Small intestine (tissue), 7 donors: ENCODE measurements around the gene PRKAR2B. TPM values are rescaled to one million over a fixed set of nuclear protein-coding genes. Genes with fewer than 3 reads are reported as not detected.

Experiments used
- DNase-seq, 2 donors: peaks; one replicate each; pipeline versions ENCODE4 v3.0.0 to v3.0.0-alpha.2; 2013
- FAIRE-seq: peaks from 2 replicates; lab custom pipeline; 2012; peaks lifted over from hg19 to GRCh38; lab: Jason Lieb, UNC
- H3K27ac ChIP-seq, 3 donors: one replicate each; pipeline ENCODE4 v1.5.1; 2013; ENCODE audit warnings: low read length in 2 of 3, mild to moderate bottlenecking in 2 of 3, control low read depth in 1 of 3, inconsistent platforms in 1 of 3, low read depth in 1 of 3, moderate library complexity in 1 of 3
- H3K27me3 ChIP-seq, 3 donors: one replicate each; pipeline ENCODE4 v1.6.1; 2013; ENCODE audit warnings: low read length in 3 of 3, inconsistent platforms in 1 of 3; ENCODE audit not compliant: control insufficient read depth in 3 of 3, insufficient read depth in 3 of 3
- H3K36me3 ChIP-seq, 3 donors: one replicate each; pipeline ENCODE4 v1.6.1; 2013; ENCODE audit warnings: low read length in 3 of 3, inconsistent platforms in 1 of 3, low read depth in 1 of 3, mild to moderate bottlenecking in 1 of 3, moderate library complexity in 1 of 3; ENCODE audit not compliant: control insufficient read depth in 3 of 3, insufficient read depth in 2 of 3
- H3K4me1 ChIP-seq, 3 donors: one replicate each; pipeline ENCODE4 v1.6.1; 2013; ENCODE audit warnings: low read length in 2 of 3, inconsistent platforms in 1 of 3, low read depth in 1 of 3, mild to moderate bottlenecking in 1 of 3, moderate library complexity in 1 of 3; ENCODE audit not compliant: control insufficient read depth in 3 of 3, insufficient read depth in 2 of 3
- H3K4me3 ChIP-seq, 3 donors: one replicate each; pipeline ENCODE4 v1.5.1; 2013; ENCODE audit warnings: low read length in 3 of 3, control low read depth in 1 of 3, inconsistent platforms in 1 of 3, low read depth in 1 of 3, mild to moderate bottlenecking in 1 of 3, moderate library complexity in 1 of 3
- H3K9me3 ChIP-seq, 2 donors: one replicate each; pipeline ENCODE4 v1.6.1; 2013; ENCODE audit warnings: low read depth in 1 of 2, low read length in 1 of 2; ENCODE audit not compliant: control insufficient read depth in 2 of 2, insufficient read depth in 1 of 2
- WGBS, 3 donors: extraction: QIAGEN DNeasy Blood & Tissue Kit; methylation state at CpG; one replicate each; pipeline ENCODE4 v1.1.7; 2013; 5-methylcytosine and 5-hydroxymethylcytosine counted together
- polyA plus RNA-seq, 4 donors: library from polyadenylated mRNA; stranded (reverse) in 3 of 4; unstranded in 1 of 4; fragments of 200-250 nt in 3 of 4; fragments of 120-200 nt in 1 of 4; gene quantifications; one replicate each; pipeline versions ENCODE4 v1.2.1 to v1.2.3, GENCODE V29; 2013
- donor health status: healthy with polysubstance abuse.
- donor health status: control.
- donor health status: control.
- donor health status: Bipolar disorder and iron deficiency.
- donor health status: healthy.

Gene PRKAR2B
- polyA plus RNA-seq, 4 donors = 0.89 to 12.9 (median 7.2) TPM

DNA sequence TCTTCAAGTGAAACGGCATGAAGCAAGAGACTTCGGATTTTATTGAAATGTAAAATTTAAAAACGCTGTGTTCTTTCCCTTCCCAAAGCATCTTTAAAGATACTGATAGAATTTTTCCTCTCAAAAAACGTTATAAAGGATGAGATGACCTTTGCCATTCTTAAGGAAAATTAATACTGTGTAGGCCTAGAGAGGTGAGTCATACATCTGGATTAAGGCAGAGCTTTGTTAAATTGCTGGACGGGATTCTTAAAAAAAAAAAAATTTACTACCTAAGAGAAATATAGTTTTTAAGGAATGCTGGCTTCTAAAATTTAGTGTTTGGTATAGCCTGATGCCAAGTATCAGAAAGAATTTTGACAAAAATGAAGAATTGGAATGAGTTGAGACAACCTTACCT is 118.0 kb downstream of the PRKAR2B start:
- H3K36me3 ChIP-seq = no peaks in the 10 kb centered on the region
- DNase-seq = no peak
- no peak for FAIRE-seq
- 59 to 73% (median 63%) methylated on average over 5 of the region's 5 CpGs for WGBS, 3 donors
- H3K27me3 ChIP-seq = no peaks in the 10 kb centered on the region
- no peak overlapping the region for H3K4me3 ChIP-seq
- H3K4me1 ChIP-seq = peaks cover 0 to 3% (median 0%) of the 10 kb centered on the region in 3 donors
- no peaks in the 10 kb centered on the region for H3K9me3 ChIP-seq
- H3K27ac ChIP-seq = no peak overlapping the region

DNA sequence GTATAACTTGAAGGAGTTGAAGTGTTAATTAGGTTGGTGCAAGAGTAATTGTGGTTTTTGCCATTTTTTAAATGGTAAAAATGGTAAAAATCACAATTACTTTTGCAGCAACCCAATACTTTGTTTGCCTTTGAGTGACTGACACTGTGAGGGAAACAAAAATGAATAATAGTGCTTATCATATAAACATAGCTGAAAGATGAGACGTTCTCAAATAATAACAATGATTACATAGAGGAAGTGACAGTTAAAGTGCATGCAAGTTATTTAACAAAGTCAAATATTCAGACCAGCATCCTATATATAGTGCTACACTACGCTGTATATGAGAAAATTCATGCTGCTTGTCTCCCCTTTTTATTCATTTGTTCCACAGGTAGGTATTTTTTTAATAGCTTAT is 119.6 kb downstream of the PRKAR2B start:
- Histone ChIP-seq H3K4me1 (peaks cover 0 to 3% (median 0%) of the 10 kb centered on the region in 3 donors), H3K36me3 (no peaks in the 10 kb centered on the region), H3K27me3 (no peaks in the 10 kb centered on the region), H3K4me3 (no peak overlapping the region), H3K27ac (no peak overlapping the region), H3K9me3 (no peaks in the 10 kb centered on the region)
- no peak for FAIRE-seq
- DNase-seq = no peak
- WGBS, 3 donors = 42 to 58% (median 53%) methylated on average over 2 of the region's 2 CpGs

DNA sequence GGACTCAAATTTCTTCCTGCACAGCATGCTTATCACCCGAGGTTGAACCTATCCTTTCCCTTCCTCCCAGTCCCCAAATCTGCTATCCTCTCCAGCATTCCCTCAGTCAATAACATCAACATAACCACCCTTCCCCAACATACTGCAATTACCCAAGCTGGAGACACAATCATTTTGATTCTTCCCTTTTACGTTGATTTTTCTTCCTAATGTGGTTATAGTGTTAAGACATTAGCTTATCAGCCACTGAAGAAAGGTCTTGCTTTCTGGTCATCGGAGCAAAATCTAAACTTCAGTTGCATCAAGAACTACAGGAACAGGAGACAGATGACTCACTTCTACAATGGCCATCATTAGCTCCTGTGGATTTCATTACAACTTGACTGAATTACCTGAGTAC is 120.8 kb downstream of the PRKAR2B start:
- no peak overlapping the region for H3K4me3 ChIP-seq
- peaks cover 0 to 3% (median 0%) of the 10 kb centered on the region in 3 donors for H3K4me1 ChIP-seq
- no peaks in the 10 kb centered on the region for H3K9me3 ChIP-seq
- H3K36me3 ChIP-seq = no peaks in the 10 kb centered on the region
- no peak overlapping the region for H3K27ac ChIP-seq
- FAIRE-seq = no peak
- DNase-seq = peak; percentile 42 to 60
- WGBS, 3 donors = 34 to 63% (median 41%) methylated on average over 3 of the region's 3 CpGs
- no peaks in the 10 kb centered on the region for H3K27me3 ChIP-seq

DNA sequence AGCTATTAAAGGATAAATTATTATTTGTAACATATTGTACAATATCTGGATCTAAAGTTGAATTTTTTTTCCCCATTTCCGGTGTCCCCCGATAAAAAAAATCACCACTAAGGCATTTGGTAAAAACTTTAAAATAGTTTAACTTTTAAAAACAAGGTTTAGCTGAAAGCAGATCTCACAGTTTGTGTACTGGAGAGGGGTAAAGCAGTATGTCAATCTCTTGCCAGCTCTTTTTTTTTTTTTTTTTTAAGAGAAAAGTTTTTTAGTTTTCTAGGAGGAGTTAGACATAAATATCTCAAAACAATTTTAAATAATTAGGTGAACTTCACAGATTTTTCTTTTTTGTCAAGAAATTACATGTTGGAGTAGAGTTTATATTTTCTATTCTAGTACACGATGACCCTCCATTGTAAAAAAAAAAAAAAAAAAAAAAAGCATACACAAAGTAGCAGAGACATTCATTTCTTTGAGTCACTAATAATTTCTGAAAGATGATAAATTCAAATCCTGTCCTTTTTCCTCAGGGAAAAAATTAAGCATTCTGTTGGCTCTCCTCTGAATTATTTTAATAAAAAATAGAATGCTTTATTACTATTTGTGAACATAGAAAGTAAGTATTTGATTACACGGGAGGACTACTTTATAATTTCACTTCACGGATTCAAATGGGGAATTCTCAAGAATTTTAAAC is 122.4 kb downstream of the PRKAR2B start:
- no peaks in the 10 kb centered on the region for H3K9me3 ChIP-seq
- peaks cover 0 to 3% (median 0%) of the 10 kb centered on the region in 3 donors for H3K4me1 ChIP-seq
- peaks cover 0 to 6% (median 0%) of the 10 kb centered on the region in 3 donors for H3K36me3 ChIP-seq
- FAIRE-seq (no peak), DNase-seq (peak in 1 of 2 donors; percentile 27)
- no peaks in the 10 kb centered on the region for H3K27me3 ChIP-seq
- peak overlapping the region in 1 of 3 donors; percentile 55 for H3K4me3 ChIP-seq
- H3K27ac ChIP-seq = peak overlapping the region in 2 of 3 donors; percentile 20 to 97
- WGBS, 3 donors = 34 to 36% (median 36%) methylated on average over 5 of the region's 5 CpGs

DNA sequence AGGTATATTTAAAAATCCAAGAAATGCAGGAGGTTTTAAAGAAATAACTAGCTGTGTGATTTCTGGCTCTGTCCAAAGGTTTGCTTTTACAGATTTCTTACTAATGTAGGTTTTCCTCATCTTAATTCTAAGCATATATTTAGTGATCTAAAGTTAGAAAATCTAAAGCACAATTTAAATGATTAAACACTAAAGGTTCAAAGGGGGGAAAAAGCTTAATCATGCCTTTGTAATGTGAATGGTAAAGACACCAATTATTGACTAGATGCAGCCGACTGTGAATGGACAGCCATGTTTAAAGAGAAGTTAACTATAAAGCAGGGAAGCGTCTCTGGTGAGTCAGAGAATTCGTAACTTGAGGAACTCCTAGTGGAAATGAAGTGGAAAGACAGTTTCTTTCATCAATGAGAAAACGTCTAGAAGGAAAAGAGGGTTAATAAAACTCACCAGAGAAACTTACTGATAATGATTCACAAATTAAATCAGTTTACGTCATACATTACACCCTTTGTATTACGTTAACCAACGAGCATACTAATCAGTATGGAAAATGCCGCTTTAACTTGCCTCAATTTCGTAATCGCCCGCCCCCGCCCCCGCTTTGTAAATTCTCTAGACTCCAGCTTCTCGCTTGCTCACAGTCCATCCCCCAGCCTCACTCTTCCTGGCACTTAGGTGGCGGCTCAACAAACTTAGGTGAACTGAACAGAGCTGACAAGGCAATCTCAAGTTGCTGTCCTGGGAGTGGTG is 123.2 kb downstream of the PRKAR2B start:
- WGBS, 3 donors = 0 to 1% (median 1%) methylated on average over 15 of the region's 15 CpGs
- peaks cover 0 to 6% (median 0%) of the 10 kb centered on the region in 3 donors for H3K36me3 ChIP-seq
- H3K9me3 ChIP-seq = no peaks in the 10 kb centered on the region
- H3K4me1 ChIP-seq = peaks cover 0 to 3% (median 0%) of the 10 kb centered on the region in 3 donors
- no peaks in the 10 kb centered on the region for H3K27me3 ChIP-seq
- peak; percentile 79 to 82 for DNase-seq
- FAIRE-seq = no peak
- peak overlapping the region; percentile 13 to 55 (median 44) for H3K4me3 ChIP-seq
- peak overlapping the region; percentile 90 to 97 (median 97) for H3K27ac ChIP-seq

DNA sequence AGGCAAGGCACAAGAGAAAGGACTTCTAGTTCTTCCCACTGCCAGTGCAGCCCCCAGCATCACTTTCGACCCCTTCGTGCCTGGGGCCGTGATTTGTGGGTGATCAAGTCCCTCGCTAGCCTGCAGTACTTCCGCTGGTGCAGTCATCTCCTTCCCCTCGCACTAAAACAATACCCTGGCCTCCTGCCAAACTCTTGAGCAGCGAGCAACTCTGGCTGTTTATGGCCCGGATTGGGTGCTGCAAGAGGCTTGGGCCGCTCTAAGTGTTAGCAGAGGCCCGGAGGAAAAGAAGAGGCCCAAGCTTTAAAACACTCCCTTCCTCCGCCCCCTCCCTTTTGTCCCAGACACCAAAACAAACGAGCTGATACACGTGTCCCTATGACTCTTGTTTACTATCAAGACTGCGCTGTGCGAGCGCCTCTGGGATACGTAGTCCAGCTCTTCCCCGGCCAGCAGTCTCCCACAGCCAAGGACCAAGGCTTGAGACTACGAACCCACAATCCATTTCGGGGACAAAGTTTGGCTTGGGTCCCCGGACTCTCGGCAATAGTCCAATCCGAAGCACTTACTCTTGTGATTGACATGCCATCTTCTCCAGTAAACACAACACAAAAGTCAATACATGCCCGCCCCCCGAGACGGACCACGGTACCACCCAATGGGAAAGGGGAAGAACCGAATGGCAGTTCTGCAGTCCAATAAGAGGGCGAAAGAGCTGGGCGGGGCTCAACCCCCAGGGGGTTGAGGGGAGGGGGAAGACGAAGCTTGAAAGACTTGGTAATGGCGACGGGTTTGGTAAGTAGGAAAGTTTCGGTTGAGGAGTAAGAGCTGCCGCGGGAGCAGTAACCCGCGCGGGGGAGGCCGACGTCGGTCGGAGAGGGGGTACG is 124.0 kb downstream of the PRKAR2B start, which contains the start of gene HBP1:
Gene HBP1 (plus strand): TSS at position 771 of the 887 bp plus-strand sequence. CDS start 10,891 bp downstream, outside the sequence.
- Histone ChIP-seq H3K27me3 (no peaks in the 10 kb centered on the region), H3K9me3 (no peaks in the 10 kb centered on the region), H3K36me3 (peaks cover 0 to 6% (median 0%) of the 10 kb centered on the region in 3 donors), H3K27ac (peak within 1 kb of the TSS; percentile 90 to 100 (median 97)), H3K4me1 (peaks cover 0 to 3% (median 0%) of the 10 kb centered on the region in 3 donors), H3K4me3 (peak within 1 kb of the TSS; percentile 69 to 100 (median 94))
- 0% methylated on average over 43 to 44 of the region's 44 CpGs for WGBS, 3 donors
- DNase-seq (peak; percentile 100), FAIRE-seq (peak; percentile 73)

DNA sequence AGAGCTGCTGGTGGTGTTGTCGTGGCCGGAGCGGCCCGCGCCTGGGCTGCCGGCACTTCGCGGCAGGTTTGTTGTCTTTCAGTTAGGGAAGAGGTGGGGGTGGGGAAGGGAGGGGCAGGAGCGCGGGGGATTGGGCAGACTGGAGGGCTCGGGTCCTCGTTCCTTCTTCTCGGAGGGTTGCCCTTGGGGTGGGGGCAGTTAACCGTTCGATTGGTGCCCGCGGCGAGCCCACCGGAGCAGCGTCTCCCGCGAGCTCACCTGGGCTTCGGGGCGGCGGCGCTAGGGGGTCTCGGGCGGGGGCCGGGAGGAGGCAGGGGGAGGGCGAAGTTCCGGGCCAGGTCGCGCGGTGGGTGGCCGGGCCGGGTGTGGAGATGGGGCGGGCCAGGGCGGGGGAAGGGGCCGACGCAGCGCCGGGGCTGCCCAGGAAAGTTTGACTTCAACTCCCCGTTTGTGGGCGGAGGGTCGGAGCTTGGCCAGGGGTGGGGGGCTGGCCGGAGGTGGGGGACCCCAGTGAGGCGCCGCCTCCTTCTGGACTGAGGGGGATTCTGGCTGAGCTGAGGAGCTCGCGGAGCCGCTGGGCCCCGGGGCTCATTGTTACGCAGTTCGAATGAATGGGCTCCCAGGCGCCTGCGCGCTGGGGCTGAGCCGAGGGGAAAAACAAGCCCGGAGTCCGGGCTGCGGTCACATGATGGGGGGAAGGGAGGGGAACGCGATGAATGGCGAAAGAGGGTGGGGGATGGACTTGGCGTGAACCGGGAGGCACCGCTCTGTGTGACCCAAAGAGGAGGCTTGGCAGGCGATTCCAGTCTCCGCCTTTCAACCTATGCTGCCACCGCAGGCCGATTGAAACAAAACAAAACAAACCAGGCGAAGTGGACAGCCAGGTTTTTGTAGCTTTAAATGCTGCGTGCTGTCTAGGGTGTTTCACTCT is 124.9 kb downstream of the PRKAR2B start:
- Histone ChIP-seq H3K27ac (peak overlapping the region; percentile 82 to 100 (median 90)), H3K9me3 (no peaks in the 10 kb centered on the region), H3K27me3 (no peaks in the 10 kb centered on the region), H3K4me1 (peaks cover 0 to 3% (median 0%) of the 10 kb centered on the region in 3 donors), H3K36me3 (peaks cover 0 to 6% (median 0%) of the 10 kb centered on the region in 3 donors), H3K4me3 (peak overlapping the region; percentile 69 to 100 (median 94))
- FAIRE-seq = no peak
- WGBS, 3 donors = 1% methylated on average over 50 to 73 of the region's 73 CpGs
- DNase-seq = peak; percentile 97 to 98
